OCI-LY3 (cell line): ENCODE measurements around the gene SNX14.

Experiments used
- CTCF ChIP-seq: fragments of 200-600, 300-600 bp; sonication (generic); IDR thresholded peaks from 2 replicates; pipeline ENCODE4 v1.5.1; 2014; ENCODE audit warnings: antibody characterized with exemption, low read length, low read depth
- EZH2phosphoT487 ChIP-seq: fragments of 200-600 bp; shearing (Covaris generic); IDR thresholded peaks from 2 replicates; pipeline ENCODE4 v1.6.1; 2018; ENCODE audit warnings: antibody characterized with exemption, mixed run types, low read depth

- TF ChIP-seq CTCF (no peak), EZH2phosphoT487 (no peak)
These were observed 41.0 kb downstream of the SNX14 start for GRCh38 chr6:85552652-85553051.
